A673 (cell line): ENCODE results near the gene RNASEL.

ENCODE experiments used
- EZH2 ChIP-seq: fragments of 200-600 bp; sonication (generic); IDR thresholded peaks from 2 replicates; pipeline ENCODE4 v1.6.1; 2017; ENCODE audit warnings: borderline replicate concordance, low read depth, mild to moderate bottlenecking, mixed read lengths, antibody characterized with exemption, low read length; ENCODE audit not compliant: poor library complexity, severe bottlenecking
- TF ChIP-seq, protein P1 (sequence below): fragments of 300-800, 200-600 bp; sonication (generic); conservative IDR thresholded peaks from 2 replicates; pipeline ENCODE4 v1.5.1; 2017; ENCODE audit warnings: low read depth, mild to moderate bottlenecking, antibody characterized with exemption, low read length, moderate library complexity, mixed read lengths

DNA sequence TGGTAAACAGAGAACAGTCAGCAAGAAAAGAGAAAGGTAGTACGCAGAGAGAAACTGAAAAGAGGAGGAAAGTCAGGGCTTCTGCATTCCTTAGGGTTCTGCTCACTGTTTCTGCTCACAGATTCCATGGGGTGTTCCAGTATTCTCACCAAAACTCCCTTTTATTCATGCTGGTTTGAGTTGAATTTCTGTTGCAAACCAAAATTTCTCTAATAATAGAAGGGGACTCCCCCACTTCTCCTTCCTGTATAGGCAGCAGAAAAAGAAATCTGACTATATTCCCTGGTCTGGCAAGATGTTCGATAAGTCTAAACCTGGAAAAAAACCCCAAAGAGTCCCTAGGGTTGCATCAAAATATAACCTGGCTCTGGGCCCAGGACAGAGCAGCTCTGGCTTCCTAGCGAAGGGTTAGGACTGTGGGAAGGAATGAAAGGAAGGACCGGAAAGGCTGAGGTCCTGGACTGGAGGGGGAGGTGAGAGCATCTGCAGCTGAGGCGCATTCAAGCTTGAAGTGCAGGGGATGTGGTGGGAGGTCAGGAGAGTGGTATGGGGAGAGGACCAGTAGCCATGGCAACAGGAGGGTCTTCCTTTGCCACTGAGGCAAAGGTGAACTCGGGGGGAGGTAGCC is 34.0 kb upstream of the RNASEL start:
- TF ChIP-seq, protein P1, sequence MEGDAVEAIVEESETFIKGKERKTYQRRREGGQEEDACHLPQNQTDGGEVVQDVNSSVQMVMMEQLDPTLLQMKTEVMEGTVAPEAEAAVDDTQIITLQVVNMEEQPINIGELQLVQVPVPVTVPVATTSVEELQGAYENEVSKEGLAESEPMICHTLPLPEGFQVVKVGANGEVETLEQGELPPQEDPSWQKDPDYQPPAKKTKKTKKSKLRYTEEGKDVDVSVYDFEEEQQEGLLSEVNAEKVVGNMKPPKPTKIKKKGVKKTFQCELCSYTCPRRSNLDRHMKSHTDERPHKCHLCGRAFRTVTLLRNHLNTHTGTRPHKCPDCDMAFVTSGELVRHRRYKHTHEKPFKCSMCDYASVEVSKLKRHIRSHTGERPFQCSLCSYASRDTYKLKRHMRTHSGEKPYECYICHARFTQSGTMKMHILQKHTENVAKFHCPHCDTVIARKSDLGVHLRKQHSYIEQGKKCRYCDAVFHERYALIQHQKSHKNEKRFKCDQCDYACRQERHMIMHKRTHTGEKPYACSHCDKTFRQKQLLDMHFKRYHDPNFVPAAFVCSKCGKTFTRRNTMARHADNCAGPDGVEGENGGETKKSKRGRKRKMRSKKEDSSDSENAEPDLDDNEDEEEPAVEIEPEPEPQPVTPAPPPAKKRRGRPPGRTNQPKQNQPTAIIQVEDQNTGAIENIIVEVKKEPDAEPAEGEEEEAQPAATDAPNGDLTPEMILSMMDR: no peak
- no peak for TF ChIP-seq EZH2
